SHP77 treated with DMSO at 0.1 percent for 48 hours (cell line): Measurements from ENCODE around the gene CYSRT1.
"Not testable (repeated sequence)": the region's sequence is repeated elsewhere in the genome, so short reads cannot be mapped to it uniquely, and the experiment has no call there.

Experiments used
- DNase-seq: peaks from one replicate; lab custom pipeline; 2025; lab: John Stamatoyannopoulos, UW

Gene CYSRT1

GRCh38 chr9:137237759-137238726, 13.1 kb downstream of the CYSRT1 start:
- DNase-seq: peak; percentile 70

GRCh38 chr9:137239541-137240200, 14.7 kb downstream of the CYSRT1 start:
- DNase-seq: not testable (repeated sequence)

- DNase-seq: no peak
These were observed 15.4 kb downstream of the CYSRT1 start for GRCh38 chr9:137240318-137240840.

GRCh38 chr9:137240841-137241489, 16.0 kb downstream of the CYSRT1 start, which contains the start of gene TUBB4B:
TUBB4B (plus strand) TSS chr9:137241287; CDS start chr9:137241361, 74 bp downstream.
- DNase-seq: peak; percentile 99

- no peak for DNase-seq
These were observed 16.7 kb downstream of the CYSRT1 start for GRCh38 chr9:137241490-137242268.

GRCh38 chr9:137242269-137243203, 17.6 kb downstream of the CYSRT1 start:
- no peak for DNase-seq

- DNase-seq: not testable (repeated sequence)
These were observed 18.3 kb downstream of the CYSRT1 start for GRCh38 chr9:137243266-137243625.

- no peak for DNase-seq
These were observed 18.9 kb downstream of the CYSRT1 start for GRCh38 chr9:137243626-137244485.

- no peak for DNase-seq
These were observed 19.8 kb downstream of the CYSRT1 start for GRCh38 chr9:137244486-137245449.

GRCh38 chr9:137245450-137246421, 20.8 kb downstream of the CYSRT1 start:
- no peak for DNase-seq

- no peak for DNase-seq
These were observed 22.4 kb downstream of the CYSRT1 start for GRCh38 chr9:137247135-137247915.

GRCh38 chr9:137247916-137248175, 22.9 kb downstream of the CYSRT1 start:
- no peak for DNase-seq

- DNase-seq: no peak
These were observed 25.6 kb downstream of the CYSRT1 start for GRCh38 chr9:137250329-137251193.

- DNase-seq: no peak
These were observed 26.2 kb downstream of the CYSRT1 start, which contains the start of gene STPG3 for GRCh38 chr9:137251194-137251461. STPG3 (plus strand) TSS chr9:137251286; CDS start chr9:137251287, 1 bp downstream.

GRCh38 chr9:137251490-137252268, 26.7 kb downstream of the CYSRT1 start:
- DNase-seq: no peak
